Activated T-cell treated with anti-CD3 and anti-CD28 coated beads, Interleukin-2, amount 50 U/mL, for 24 hours (primary cell): ENCODE measurements around the gene NIT2.

Experiments used
- DNase-seq: peaks from one replicate; pipeline ENCODE4 v3.0.0-alpha.2; 2020
- H3K27ac Mint-ChIP-seq: 2 replicates; pipeline ENCODE4 v1.8.0; 2020; ENCODE audit warnings: mild to moderate bottlenecking, mixed read lengths
- H3K27me3 Mint-ChIP-seq: 2 replicates; pipeline ENCODE4 v1.8.0; 2020; ENCODE audit warnings: mixed read lengths
- H3K36me3 Mint-ChIP-seq: 2 replicates; pipeline ENCODE4 v1.8.0; 2020; ENCODE audit warnings: low read depth, mixed read lengths
- H3K4me1 Mint-ChIP-seq: 2 replicates; pipeline ENCODE4 v1.8.0; 2020; ENCODE audit warnings: low read depth, mixed read lengths
- H3K4me3 Mint-ChIP-seq: 2 replicates; pipeline ENCODE4 v1.8.0; 2020; ENCODE audit warnings: mild to moderate bottlenecking, moderate library complexity, mixed read lengths
- H3K9me3 Mint-ChIP-seq: 2 replicates; pipeline ENCODE4 v1.8.0; 2020; ENCODE audit warnings: mixed read lengths

The NIT2 gene

DNA sequence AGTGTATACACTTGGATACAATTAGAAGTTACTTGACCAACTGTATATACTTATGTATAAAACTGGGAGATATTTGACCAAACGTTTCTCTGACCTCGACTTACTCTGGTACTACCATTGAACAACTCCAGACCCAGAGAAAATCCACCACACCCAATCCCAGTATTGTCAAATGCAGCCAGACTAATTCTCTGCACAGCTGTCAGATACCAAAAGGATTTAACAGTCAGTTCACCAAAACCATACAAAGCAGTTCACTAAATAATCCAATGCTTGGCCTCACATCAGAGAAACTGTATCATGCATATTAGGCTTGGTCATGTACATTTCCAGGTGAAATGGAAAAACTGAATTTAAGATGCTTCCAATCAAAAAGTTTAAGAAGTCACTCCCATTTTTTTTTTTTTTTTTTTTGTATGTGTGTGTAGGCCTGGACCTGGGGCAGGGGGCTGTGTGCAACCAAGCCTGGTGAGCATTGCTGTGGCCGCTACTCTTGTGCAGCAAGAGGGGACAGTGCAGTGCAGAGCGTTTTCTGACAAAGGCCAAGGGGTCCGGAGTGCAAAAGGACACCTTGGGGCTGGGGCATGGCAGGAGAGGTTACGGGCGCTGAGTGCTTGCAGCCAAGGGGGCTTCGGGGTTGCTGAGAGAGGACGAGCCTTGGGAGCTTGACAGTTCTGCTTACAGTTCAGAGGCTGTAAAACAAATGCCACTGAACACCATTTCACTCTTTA lies 64.9 kb downstream of the NIT2 start:
- Mint-ChIP-seq H3K36me3 (peaks cover 59% of the 10 kb centered on the region), H3K4me3 (peak overlapping the region; percentile 90), H3K27me3 (no peaks in the 10 kb centered on the region), H3K27ac (peak overlapping the region; percentile 98), H3K9me3 (no peaks in the 10 kb centered on the region), H3K4me1 (peaks cover 72% of the 10 kb centered on the region)
- no peak for DNase-seq

DNA sequence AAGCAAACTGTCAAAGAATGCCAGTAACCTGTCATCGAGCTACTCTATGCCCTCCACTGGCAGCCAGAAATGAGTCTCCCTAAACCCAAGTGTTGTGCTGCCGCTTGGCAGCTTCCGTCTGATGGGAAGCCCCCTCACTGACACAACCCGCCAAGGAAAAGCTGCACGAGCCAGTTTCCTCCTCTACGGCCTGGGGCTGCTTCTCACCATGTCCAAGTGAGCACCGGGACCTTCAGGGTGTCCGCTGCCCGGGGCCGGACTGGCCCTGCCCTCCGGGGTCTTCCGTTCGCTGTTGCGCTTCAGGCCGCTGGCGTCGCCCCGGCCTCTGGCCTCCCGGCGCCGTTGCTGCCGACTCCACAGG lies 65.8 kb downstream of the NIT2 start:
- H3K4me3 Mint-ChIP-seq: peak overlapping the region; percentile 90
- peaks cover 58% of the 10 kb centered on the region for H3K36me3 Mint-ChIP-seq
- H3K9me3 Mint-ChIP-seq: no peaks in the 10 kb centered on the region
- no peaks in the 10 kb centered on the region for H3K27me3 Mint-ChIP-seq
- H3K4me1 Mint-ChIP-seq: peaks cover 71% of the 10 kb centered on the region
- DNase-seq: no peak
- peak overlapping the region; percentile 98 for H3K27ac Mint-ChIP-seq

DNA sequence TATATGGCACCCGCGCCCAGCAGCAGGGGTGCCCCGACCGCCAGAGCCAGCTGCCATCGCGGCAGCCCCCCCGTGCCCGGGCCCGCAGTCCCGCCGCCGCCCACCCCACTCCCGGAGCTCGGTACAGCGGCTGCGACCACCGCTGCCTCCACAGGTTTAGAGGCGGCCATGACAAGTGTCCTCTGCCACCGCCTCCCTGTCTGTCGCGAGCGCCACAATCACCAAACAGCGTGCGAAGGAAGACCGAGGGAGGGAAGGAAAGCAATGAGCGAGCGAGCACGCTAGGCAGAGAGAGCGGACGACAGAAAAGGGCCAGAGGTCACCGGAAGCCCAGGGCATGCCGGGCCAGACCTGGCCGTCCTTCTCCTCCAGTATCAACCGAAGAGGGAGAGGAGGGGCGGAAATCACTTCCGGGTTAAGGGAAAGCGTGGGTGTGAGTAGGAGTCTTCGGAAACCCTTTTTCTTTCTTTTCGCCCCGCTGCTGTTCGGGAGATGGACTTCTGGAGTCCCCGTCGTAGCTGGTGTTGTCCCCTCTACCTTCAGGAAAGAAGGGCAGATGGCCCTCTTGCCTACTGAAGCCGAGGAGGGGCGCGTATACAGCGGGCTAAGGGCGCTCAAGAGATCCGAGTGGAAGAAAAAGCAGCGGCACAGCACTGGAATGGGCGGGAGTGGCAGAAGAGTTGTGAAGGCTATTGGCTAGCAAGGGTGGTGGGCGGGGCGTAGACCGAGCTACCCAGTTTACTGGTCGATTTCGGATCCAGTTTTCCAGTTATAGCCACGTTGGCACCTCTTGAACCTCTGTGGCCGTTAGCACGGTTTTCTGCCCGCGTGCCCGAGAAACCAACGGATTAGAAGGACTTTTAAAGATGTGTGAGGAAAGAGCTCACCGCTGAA lies 66.5 kb downstream of the NIT2 start, which contains the start of the genes LNP1 and TOMM70:
LNP1 (plus strand) TSS at position 760 of the 894 bp plus-strand sequence. CDS start 28,191 bp downstream, outside the sequence.
TOMM70 (minus strand) TSS at position 310 of the 894 bp plus-strand sequence; CDS start at position 170, 140 bp downstream.
- Mint-ChIP-seq H3K27ac (peak within 1 kb of the TSS; percentile 98), H3K4me1 (peaks cover 68% of the 10 kb centered on the region), H3K9me3 (no peaks in the 10 kb centered on the region)

DNA sequence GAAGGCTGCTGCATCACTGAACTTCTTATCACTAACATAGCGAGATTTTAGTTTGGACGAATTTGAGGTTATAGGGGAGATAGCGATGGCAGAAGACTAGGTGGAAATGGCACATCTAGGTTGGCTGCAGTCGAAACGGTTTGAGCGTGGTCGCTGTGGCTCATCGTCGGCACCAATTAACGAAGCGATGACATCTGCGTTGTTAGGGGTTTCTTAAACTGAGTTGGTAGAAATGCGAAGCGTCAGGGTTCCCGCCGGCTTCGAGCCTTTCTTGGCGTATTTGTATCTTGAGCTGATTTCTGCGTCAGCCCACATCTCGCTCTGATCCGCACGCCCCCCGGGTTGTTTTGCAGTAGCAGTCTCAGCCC lies 67.1 kb downstream of the NIT2 start:
- DNase-seq: no peak
- H3K4me1 Mint-ChIP-seq: peaks cover 62% of the 10 kb centered on the region

More for the DNA sequence above, 66.5 kb downstream of the NIT2 start, which contains the start of the genes LNP1 and TOMM70:
- Mint-ChIP-seq H3K36me3 (peaks cover 57% of the 10 kb centered on the region), H3K27me3 (no peaks in the 10 kb centered on the region), H3K4me3 (peak within 1 kb of the TSS; percentile 90)
- peak; percentile 97 for DNase-seq

DNA sequence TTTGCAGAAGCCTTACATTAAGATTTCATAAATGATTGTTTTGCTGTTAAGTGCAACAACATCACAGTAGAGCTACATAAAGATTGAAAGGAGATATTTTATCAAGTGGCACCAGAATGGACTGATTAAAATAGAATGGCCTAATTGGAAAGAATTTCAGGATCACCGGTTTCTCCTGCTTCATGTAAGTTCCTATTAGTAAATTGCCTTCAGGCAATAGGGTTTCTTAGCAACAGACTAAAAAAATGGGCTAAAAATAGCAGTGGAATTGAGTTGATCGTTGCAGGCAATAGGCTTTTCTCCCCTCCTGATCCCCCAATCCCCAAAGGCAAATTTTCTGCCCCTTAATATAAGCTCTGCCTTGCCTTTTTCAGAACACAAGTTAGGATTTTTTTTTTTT lies 67.7 kb downstream of the NIT2 start:
- peaks cover 2% of the 10 kb centered on the region for H3K9me3 Mint-ChIP-seq
- H3K4me3 Mint-ChIP-seq: peak overlapping the region; percentile 90
- no peak for DNase-seq
- peak overlapping the region; percentile 98 for H3K27ac Mint-ChIP-seq
- no peaks in the 10 kb centered on the region for H3K27me3 Mint-ChIP-seq
- H3K4me1 Mint-ChIP-seq: peaks cover 56% of the 10 kb centered on the region
- peaks cover 50% of the 10 kb centered on the region for H3K36me3 Mint-ChIP-seq

More for the DNA sequence above, 67.1 kb downstream of the NIT2 start:
- Mint-ChIP-seq H3K27ac (peak overlapping the region; percentile 98), H3K36me3 (peaks cover 51% of the 10 kb centered on the region), H3K4me3 (peak overlapping the region; percentile 90), H3K27me3 (no peaks in the 10 kb centered on the region), H3K9me3 (no peaks in the 10 kb centered on the region)

DNA sequence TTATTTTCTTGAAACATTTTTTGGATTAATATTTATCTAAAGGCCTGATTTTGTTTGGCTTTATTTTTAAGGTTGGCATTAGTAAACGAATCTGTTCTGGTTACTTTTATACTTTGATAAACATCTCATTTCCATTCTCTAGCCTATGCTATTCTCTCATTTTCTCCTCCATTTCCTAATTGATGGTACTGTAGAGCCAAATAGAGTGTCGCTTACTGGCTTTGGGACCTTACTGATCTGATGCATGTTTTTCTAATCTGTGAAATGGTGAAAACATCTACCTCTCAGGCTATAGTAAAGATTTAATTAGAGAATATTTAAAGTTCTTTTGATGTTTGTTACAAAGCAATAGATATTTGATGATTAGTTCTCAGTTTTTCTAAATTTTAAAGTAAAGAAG lies 68.3 kb downstream of the NIT2 start:
- H3K9me3 Mint-ChIP-seq: peaks cover 9% of the 10 kb centered on the region
- H3K36me3 Mint-ChIP-seq: peaks cover 51% of the 10 kb centered on the region
- H3K27me3 Mint-ChIP-seq: no peaks in the 10 kb centered on the region
- no peak for DNase-seq
- H3K4me1 Mint-ChIP-seq: peaks cover 52% of the 10 kb centered on the region
- no peak overlapping the region for H3K27ac Mint-ChIP-seq
- H3K4me3 Mint-ChIP-seq: peak overlapping the region; percentile 90

DNA sequence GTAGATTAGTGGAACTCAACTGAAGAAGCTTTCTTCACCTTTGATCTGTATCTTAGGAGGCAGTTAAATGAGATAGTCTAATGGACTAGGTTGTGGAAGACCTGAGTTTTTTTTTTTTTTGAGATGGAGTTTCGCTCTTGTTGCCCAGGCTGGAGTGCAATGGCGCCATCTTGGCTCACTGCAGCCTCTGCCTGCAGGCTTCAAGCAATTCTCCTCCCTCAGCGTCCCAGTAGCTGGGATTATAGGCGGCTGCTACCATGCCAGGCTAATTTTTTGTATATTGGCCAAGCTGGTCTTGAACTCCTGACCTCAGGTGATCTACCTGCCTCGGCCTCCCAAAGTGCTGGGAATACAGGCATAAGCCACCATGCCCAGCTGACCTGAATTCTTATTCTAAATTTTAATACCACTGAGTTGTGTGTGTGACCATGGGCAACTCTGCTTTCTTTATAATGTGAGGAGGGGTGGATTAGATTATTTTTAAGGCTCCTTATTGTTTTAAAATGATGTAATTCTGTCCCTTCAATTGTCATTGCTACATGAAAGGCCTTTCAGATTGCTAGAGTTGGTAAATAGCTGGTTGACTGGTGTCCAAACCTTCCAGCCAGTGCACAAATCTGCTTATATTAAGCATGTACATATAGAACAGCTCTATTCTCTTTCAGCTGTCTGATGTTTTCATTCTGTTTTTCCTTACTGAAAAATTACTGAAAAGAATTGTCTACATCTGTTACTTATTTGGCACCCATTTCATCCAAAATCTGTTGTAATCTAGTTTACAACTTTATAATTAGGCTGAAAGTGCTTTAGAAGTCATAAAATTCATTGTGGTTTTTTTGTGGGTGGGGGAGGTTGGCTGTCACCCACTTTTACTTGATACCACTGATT lies 69.0 kb downstream of the NIT2 start:
- Mint-ChIP-seq H3K4me3 (peak overlapping the region; percentile 90), H3K4me1 (peaks cover 46% of the 10 kb centered on the region), H3K36me3 (peaks cover 50% of the 10 kb centered on the region), H3K27ac (no peak overlapping the region), H3K27me3 (no peaks in the 10 kb centered on the region), H3K9me3 (peaks cover 11% of the 10 kb centered on the region)
- DNase-seq: no peak

DNA sequence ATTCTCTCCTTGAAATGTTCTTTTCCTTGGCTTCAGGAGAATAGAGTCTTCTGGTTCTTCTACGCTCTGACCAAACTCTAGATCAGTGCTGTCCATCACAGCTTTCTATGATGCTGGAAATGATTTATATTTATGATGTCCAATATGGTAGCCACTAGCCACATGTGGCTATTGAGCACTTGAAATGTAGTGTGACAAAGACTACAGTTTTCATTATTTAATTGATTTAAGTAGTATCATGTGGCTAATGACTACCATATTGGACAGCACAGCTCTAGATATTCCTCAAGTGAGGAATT lies 69.6 kb downstream of the NIT2 start:
- Mint-ChIP-seq H3K27me3 (no peaks in the 10 kb centered on the region), H3K9me3 (peaks cover 11% of the 10 kb centered on the region), H3K4me3 (peak overlapping the region; percentile 90), H3K4me1 (peaks cover 42% of the 10 kb centered on the region), H3K36me3 (peaks cover 48% of the 10 kb centered on the region), H3K27ac (no peak overlapping the region)
- no peak for DNase-seq

DNA sequence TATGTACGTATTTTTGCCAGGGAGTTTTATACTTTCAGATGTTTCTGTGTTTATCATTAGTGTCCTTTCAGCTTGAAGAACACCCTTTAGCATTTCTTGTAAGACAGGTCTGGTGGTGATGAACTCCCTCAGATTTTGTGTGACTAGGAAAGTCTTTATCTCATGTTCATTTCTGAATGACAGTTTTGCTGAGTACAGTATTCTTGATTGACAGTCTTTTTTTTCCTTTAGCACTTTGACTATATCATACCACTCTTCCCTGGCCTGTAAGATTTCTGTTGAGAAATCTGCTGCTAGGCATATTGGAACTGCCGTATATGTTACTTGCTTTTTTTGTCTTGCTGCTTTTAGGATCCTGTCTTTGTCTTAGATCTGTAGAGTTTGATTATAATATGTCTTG lies 72.6 kb downstream of the NIT2 start:
- peaks cover 42% of the 10 kb centered on the region for H3K36me3 Mint-ChIP-seq
- H3K4me3 Mint-ChIP-seq: no peak overlapping the region
- no peak overlapping the region for H3K27ac Mint-ChIP-seq
- peaks cover 15% of the 10 kb centered on the region for H3K9me3 Mint-ChIP-seq
- H3K27me3 Mint-ChIP-seq: no peaks in the 10 kb centered on the region
- peaks cover 26% of the 10 kb centered on the region for H3K4me1 Mint-ChIP-seq
- no peak for DNase-seq

DNA sequence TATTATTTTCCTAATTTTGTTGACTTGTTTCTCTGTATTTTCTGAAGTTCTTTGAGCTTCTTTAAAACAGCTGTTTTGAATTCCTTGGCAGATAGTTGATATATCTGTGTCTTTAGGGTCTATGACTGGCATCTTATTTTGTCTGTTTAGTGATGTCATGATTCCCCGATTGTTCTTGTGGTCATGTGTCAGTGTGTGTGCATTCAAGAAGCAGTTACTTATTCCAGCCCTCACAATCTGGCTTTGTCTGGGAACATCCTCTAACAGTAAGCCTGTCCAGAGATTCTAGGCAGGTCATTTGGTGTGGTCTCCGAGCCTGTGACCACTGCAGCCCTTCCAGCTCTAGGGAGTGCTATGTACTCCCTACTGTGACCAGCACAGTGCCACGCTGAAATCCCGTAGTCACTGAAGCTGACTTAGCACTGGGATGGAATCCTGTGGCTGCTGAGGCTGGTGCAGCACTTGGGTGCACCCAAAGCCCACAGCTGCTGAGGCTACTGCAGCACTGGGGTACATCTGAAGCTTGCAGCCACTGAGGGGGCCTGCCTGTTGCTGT lies 73.5 kb downstream of the NIT2 start:
- Mint-ChIP-seq H3K27me3 (no peaks in the 10 kb centered on the region), H3K4me1 (peaks cover 19% of the 10 kb centered on the region), H3K9me3 (peaks cover 22% of the 10 kb centered on the region), H3K36me3 (peaks cover 50% of the 10 kb centered on the region), H3K27ac (no peak overlapping the region), H3K4me3 (no peak overlapping the region)
- no peak for DNase-seq
